BLaER1 treated with 17β-estradiol and CSF1 and Interleukin-3, amounts not matched to agents 10 nM and 100 nM (cell line): ENCODE measurements around the gene PARS2.
A peak's percentile ranks its signal among the peaks of the same experiment; 100 is the strongest.

Experiments used
- H3K27ac ChIP-seq, 11 experiments: shearing (Covaris generic); formaldehyde crosslinking; 2 replicates each; pipeline ENCODE4 v1.8.1; 2022
- H3K27me3 ChIP-seq, 11 experiments: shearing (Covaris generic); formaldehyde crosslinking; 2 replicates each; pipeline ENCODE4 v1.8.1; 2022
- H3K36me3 ChIP-seq, 11 experiments: shearing (Covaris generic); formaldehyde crosslinking; 2 replicates each; pipeline ENCODE4 v1.8.1; 2022
- H3K4me1 ChIP-seq, 10 experiments: shearing (Covaris generic); formaldehyde crosslinking; 2 replicates each; pipeline ENCODE4 v1.8.1; 2022
- H3K4me2 ChIP-seq, 11 experiments: shearing (Covaris generic); formaldehyde crosslinking; 2 replicates each; pipeline ENCODE4 v1.8.1; 2022
- H3K4me3 ChIP-seq, 10 experiments: shearing (Covaris generic); formaldehyde crosslinking; 2 replicates each; pipeline ENCODE4 v1.8.1; 2022
- H3K9ac ChIP-seq, 11 experiments: shearing (Covaris generic); formaldehyde crosslinking; 2 replicates each; pipeline ENCODE4 v1.8.1; 2022
- H3K9me3 ChIP-seq, 11 experiments: shearing (Covaris generic); formaldehyde crosslinking; replicated peaks in 1 of 11; 2 replicates each; pipeline ENCODE4 v1.8.1; 2022
- H4K20me1 ChIP-seq, 11 experiments: shearing (Covaris generic); formaldehyde crosslinking; 2 replicates each; pipeline ENCODE4 v1.8.1; 2022
- Cebpa-rat ChIP-seq, 11 experiments: shearing (Covaris generic); IDR thresholded peaks; 2 replicates each; pipeline ENCODE4 v1.8.1; 2022

PARS2 gene

DNA sequence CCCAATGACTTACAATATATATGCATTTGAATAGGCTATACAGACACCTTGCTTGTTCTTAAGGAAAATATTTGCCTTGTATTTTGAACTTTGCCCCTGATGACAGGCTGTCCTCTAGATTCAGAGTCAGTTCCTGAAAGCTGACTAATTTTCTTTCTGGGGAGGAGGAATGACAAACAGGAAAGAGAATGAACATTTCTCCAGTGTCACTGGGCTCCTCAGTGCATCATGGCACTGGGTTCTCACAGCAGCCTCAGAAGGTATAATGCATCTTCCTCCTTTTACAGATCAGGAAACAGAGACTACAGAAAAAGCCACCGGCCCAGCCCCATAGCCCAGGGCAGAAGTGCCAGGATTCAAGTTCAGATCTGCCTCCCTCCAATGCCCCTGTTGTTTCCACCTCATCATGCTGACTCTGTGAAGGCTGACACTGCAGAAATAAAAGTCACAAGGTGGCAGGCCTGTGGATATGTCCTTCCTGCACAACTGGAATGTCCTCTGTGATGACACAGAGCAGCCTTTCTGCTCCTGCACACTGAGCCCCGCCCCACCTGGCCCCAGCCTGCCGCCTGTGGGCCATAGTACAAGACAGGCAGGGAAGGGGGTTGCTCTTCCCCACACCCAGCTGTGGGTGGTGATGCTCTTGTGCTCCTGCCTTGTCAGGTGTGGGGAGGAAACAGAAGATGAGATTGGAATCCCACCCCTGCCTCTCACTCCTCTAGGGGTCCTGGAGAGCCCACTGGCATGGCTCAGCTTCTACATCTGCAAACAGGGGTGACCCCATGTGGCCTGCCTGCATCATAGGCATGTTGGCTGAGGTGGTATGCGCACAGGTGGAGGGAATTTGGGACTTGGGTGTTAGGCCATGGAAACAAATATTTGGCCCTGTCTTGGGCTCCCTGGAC lies 30.4 kb upstream of the PARS2 start:
- Histone ChIP-seq H3K36me3 (no peaks in the 10 kb centered on the region), H3K27ac (peak overlapping the region in 3 of 11 experiments; percentile 3 to 50 (median 29); a peak in 5 of 22 replicates), H3K9me3 (peaks cover 0 to 4% (median 0%) of the 10 kb centered on the region in 11 experiments; a peak in 1 of 22 replicates), H3K4me2 (peak overlapping the region in 3 of 11 experiments; percentile 41 to 69 (median 60); a peak in 6 of 22 replicates), H3K9ac (peak overlapping the region in 1 of 11 experiments; percentile 16; a peak in 1 of 22 replicates), H4K20me1 (no peaks in the 10 kb centered on the region; a peak in 2 of 22 replicates), H3K4me1 (peaks cover 0 to 38% (median 0%) of the 10 kb centered on the region in 10 experiments; a peak in 9 of 20 replicates), H3K27me3 (no peaks in the 10 kb centered on the region), H3K4me3 (no peak overlapping the region)
- no peak for TF ChIP-seq Cebpa-rat (IDR thresholded peaks at IDR 0.05)

GRCh38 chr1:54792686-54793282 lies 28.5 kb upstream of the PARS2 start:
- TF ChIP-seq Cebpa-rat (IDR thresholded peaks at IDR 0.05), result no peak

GRCh38 chr1:54791880-54792522 lies 27.7 kb upstream of the PARS2 start:
- Histone ChIP-seq H4K20me1 (no peaks in the 10 kb centered on the region; a peak in 2 of 22 replicates), H3K36me3 (no peaks in the 10 kb centered on the region), H3K4me3 (no peak overlapping the region), H3K9ac (no peak overlapping the region), H3K27me3 (no peaks in the 10 kb centered on the region), H3K27ac (no peak overlapping the region), H3K9me3 (peaks cover 0 to 4% (median 0%) of the 10 kb centered on the region in 11 experiments; a peak in 1 of 22 replicates), H3K4me2 (no peak overlapping the region), H3K4me1 (peaks cover 0 to 26% (median 0%) of the 10 kb centered on the region in 10 experiments; a peak in 7 of 20 replicates)
- no peak for TF ChIP-seq Cebpa-rat (IDR thresholded peaks at IDR 0.05)

More at GRCh38 chr1:54792686-54793282, 28.5 kb upstream of the PARS2 start:
- H3K4me1 ChIP-seq, result peaks cover 0 to 26% (median 0%) of the 10 kb centered on the region in 10 experiments; a peak in 7 of 20 replicates
- no peaks in the 10 kb centered on the region for H3K27me3 ChIP-seq
- no peak overlapping the region for H3K4me2 ChIP-seq
- H4K20me1 ChIP-seq, result no peaks in the 10 kb centered on the region; a peak in 2 of 22 replicates
- H3K36me3 ChIP-seq, result no peaks in the 10 kb centered on the region
- no peak overlapping the region for H3K27ac ChIP-seq
- H3K4me3 ChIP-seq, result no peak overlapping the region
- no peak overlapping the region for H3K9ac ChIP-seq
- H3K9me3 ChIP-seq, result peaks cover 0 to 4% (median 0%) of the 10 kb centered on the region in 11 experiments; a peak in 1 of 22 replicates

DNA sequence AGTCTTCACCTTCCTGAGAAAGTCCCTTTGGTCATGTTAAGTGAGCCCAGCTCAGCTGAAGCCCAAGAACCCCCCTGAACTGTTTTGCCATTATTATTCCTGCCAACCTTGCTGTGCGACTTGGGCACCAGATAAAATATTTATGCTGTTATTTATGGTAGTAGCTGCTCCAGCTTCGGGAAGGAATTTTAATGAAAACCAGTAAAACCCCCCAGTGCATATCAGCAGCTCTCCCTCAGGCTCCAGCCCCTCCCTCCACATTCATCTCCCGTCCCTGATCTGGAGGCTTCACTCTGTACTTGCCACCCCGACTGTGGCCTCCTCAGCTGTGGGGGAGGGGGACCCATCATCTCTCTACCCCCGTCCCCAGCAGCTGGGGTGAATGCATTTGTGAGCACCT lies 24.1 kb upstream of the PARS2 start:
- Histone ChIP-seq H3K9ac (no peak overlapping the region), H3K4me2 (no peak overlapping the region), H3K27ac (no peak overlapping the region), H4K20me1 (no peaks in the 10 kb centered on the region; a peak in 1 of 22 replicates), H3K36me3 (no peaks in the 10 kb centered on the region), H3K9me3 (peaks cover 0 to 4% (median 0%) of the 10 kb centered on the region in 11 experiments; a peak in 1 of 22 replicates), H3K4me1 (peaks cover 0 to 6% (median 0%) of the 10 kb centered on the region in 10 experiments; a peak in 6 of 20 replicates), H3K27me3 (no peaks in the 10 kb centered on the region), H3K4me3 (no peak overlapping the region)
- TF ChIP-seq Cebpa-rat (IDR thresholded peaks at IDR 0.05), result no peak

- no peak overlapping the region for H3K9ac ChIP-seq
- no peak overlapping the region for H3K4me3 ChIP-seq
- H3K27me3 ChIP-seq, result no peaks in the 10 kb centered on the region
- no peak for TF ChIP-seq Cebpa-rat (IDR thresholded peaks at IDR 0.05)
- H3K9me3 ChIP-seq, result peaks cover 0 to 4% (median 0%) of the 10 kb centered on the region in 11 experiments; a peak in 1 of 22 replicates
- H3K36me3 ChIP-seq, result no peaks in the 10 kb centered on the region
- no peaks in the 10 kb centered on the region; a peak in 1 of 22 replicates for H4K20me1 ChIP-seq
- H3K4me2 ChIP-seq, result no peak overlapping the region
- H3K27ac ChIP-seq, result no peak overlapping the region
- H3K4me1 ChIP-seq, result peaks cover 0 to 6% (median 0%) of the 10 kb centered on the region in 10 experiments; a peak in 6 of 20 replicates
These were observed 23.3 kb upstream of the PARS2 start for GRCh38 chr1:54787604-54788003.

DNA sequence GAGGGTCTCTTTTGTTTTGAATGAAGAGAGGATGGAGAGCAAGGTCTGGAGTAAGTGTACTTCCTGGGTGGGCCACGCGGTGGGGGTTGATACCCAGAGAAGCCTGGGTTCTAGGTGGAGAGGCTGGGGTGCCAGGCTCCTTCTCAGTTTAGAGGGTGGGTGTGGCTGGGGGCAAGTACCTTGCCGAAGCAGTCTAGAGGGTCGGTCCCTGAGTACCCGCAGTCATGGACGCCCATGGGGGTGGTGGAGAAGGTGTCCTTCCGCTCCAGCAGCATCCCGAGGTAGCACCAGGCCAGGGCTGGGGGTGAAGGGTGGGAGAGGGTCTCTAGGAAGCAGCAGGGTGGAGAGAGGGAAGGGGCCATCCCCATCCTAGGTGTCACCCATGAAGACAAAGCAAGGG lies 22.5 kb upstream of the PARS2 start:
- no peaks in the 10 kb centered on the region; a peak in 1 of 22 replicates for H4K20me1 ChIP-seq
- no peak for TF ChIP-seq Cebpa-rat (IDR thresholded peaks at IDR 0.05)
- no peaks in the 10 kb centered on the region for H3K27me3 ChIP-seq
- peaks cover 0 to 6% (median 0%) of the 10 kb centered on the region in 10 experiments; a peak in 6 of 20 replicates for H3K4me1 ChIP-seq
- no peak overlapping the region for H3K4me2 ChIP-seq
- H3K27ac ChIP-seq, result no peak overlapping the region
- H3K4me3 ChIP-seq, result no peak overlapping the region
- H3K36me3 ChIP-seq, result no peaks in the 10 kb centered on the region
- H3K9ac ChIP-seq, result no peak overlapping the region
- H3K9me3 ChIP-seq, result no peaks in the 10 kb centered on the region; a peak in 1 of 22 replicates

- TF ChIP-seq Cebpa-rat (IDR thresholded peaks at IDR 0.05), result no peak
- Histone ChIP-seq H3K4me2 (no peak overlapping the region), H3K27ac (no peak overlapping the region), H4K20me1 (no peaks in the 10 kb centered on the region), H3K4me3 (no peak overlapping the region), H3K36me3 (no peaks in the 10 kb centered on the region), H3K4me1 (no peaks in the 10 kb centered on the region), H3K9ac (no peak overlapping the region), H3K27me3 (no peaks in the 10 kb centered on the region), H3K9me3 (no peaks in the 10 kb centered on the region)
These were observed 19.7 kb upstream of the PARS2 start for GRCh38 chr1:54784066-54784465.

GRCh38 chr1:54782588-54782987 lies 18.3 kb upstream of the PARS2 start:
- Histone ChIP-seq H3K36me3 (no peaks in the 10 kb centered on the region), H4K20me1 (no peaks in the 10 kb centered on the region), H3K27ac (no peak overlapping the region), H3K27me3 (no peaks in the 10 kb centered on the region), H3K9me3 (no peaks in the 10 kb centered on the region), H3K4me1 (0 out of 20 replicates have a peak, but pooled peaks cover 0 to 5% (median 0%) of the 10 kb centered on the region in 10 experiments), H3K4me3 (no peak overlapping the region), H3K4me2 (no peak overlapping the region), H3K9ac (no peak overlapping the region)
- TF ChIP-seq Cebpa-rat (IDR thresholded peaks at IDR 0.05), result no peak

DNA sequence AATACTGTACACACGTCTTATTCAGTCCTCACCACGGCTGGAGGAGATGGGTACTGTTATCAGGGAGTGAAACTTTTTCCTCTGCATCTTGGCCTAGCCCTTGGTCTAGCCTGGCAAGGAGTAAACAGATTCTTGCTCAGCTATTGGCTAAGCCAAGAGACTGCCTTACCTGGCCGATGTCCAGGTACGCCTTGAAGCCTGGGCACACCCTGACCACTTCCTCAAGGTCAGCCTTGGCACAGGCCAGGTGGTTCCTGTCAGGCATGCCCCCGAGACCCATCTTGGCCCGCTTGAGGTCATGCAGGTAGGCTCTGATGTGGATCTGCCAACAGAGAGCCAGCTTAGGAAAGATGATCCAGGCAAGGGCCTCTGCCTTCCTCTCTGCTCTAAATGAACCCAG lies 17.8 kb upstream of the PARS2 start:
- Histone ChIP-seq H3K27ac (no peak overlapping the region), H3K4me3 (no peak overlapping the region), H3K4me2 (no peak overlapping the region), H3K9ac (no peak overlapping the region), H3K27me3 (no peaks in the 10 kb centered on the region), H4K20me1 (no peaks in the 10 kb centered on the region), H3K9me3 (no peaks in the 10 kb centered on the region), H3K4me1 (0 out of 20 replicates have a peak, but pooled peaks cover 0 to 5% (median 0%) of the 10 kb centered on the region in 10 experiments), H3K36me3 (no peaks in the 10 kb centered on the region)
- TF ChIP-seq Cebpa-rat (IDR thresholded peaks at IDR 0.05), result no peak
